ENCODE data around the gene RBM15.

RBM15 gene

GRCh38 chr1:110336300-110337039 lies 2.7 kb upstream of the RBM15 start:
- TF ChIP-seq CTCF (IDR thresholded peaks at IDR 0.05; ENCODE audit: borderline replicate concordance, insufficient read depth, low read depth, low read length): no peak
- no peak overlapping the region for H3K4me3 ChIP-seq (ENCODE audit: low read depth, low read length)

- TF ChIP-seq CTCF (IDR thresholded peaks at IDR 0.05; ENCODE audit: borderline replicate concordance, insufficient read depth, low read depth, low read length): no peak
- H3K4me3 ChIP-seq (ENCODE audit: low read depth, low read length): peak overlapping the region; percentile 69
These were observed 1.4 kb upstream of the RBM15 start for GRCh38 chr1:110337704-110338308.

- TF ChIP-seq CTCF (IDR thresholded peaks at IDR 0.05; ENCODE audit: borderline replicate concordance, insufficient read depth, low read depth, low read length): peak; percentile 68
- H3K4me3 ChIP-seq (ENCODE audit: low read depth, low read length): peak overlapping the region; percentile 69
These were observed 780 bp upstream of the RBM15 start for GRCh38 chr1:110338309-110338885.

- H3K4me3 ChIP-seq (ENCODE audit: low read depth, low read length): peak overlapping the region; percentile 85
- TF ChIP-seq CTCF (IDR thresholded peaks at IDR 0.05; ENCODE audit: borderline replicate concordance, insufficient read depth, low read depth, low read length): peak; percentile 40; the same call in 1 of the 2 replicates
These were observed 430 bp downstream of the RBM15 start for GRCh38 chr1:110339407-110340206.

GRCh38 chr1:110340207-110340468 lies 961 bp downstream of the RBM15 start:
- H3K4me3 ChIP-seq (ENCODE audit: low read depth, low read length): peak overlapping the region; percentile 85
- no peak for TF ChIP-seq CTCF (IDR thresholded peaks at IDR 0.05; ENCODE audit: borderline replicate concordance, insufficient read depth, low read depth, low read length)

GRCh38 chr1:110341146-110341871 lies 2.1 kb downstream of the RBM15 start:
- no peak for TF ChIP-seq CTCF (IDR thresholded peaks at IDR 0.05; ENCODE audit: borderline replicate concordance, insufficient read depth, low read depth, low read length)
- H3K4me3 ChIP-seq (ENCODE audit: low read depth, low read length): peak overlapping the region; percentile 6

All from GM12875 (cell line).